HG02678 (cell line): ENCODE data around the gene GCH1.
"Not testable (repeated sequence)": the region's sequence is repeated elsewhere in the genome, so short reads cannot be mapped to it uniquely, and the experiment has no call there.

ENCODE experiments used
- ATAC-seq: cut with Tn5 transposase; IDR thresholded peaks from one replicate; pipeline ENCODE4 v1.9.1; 2021; ENCODE audit warnings: mild to moderate bottlenecking, moderate library complexity; ENCODE audit not compliant: unreplicated experiment

The GCH1 gene

DNA sequence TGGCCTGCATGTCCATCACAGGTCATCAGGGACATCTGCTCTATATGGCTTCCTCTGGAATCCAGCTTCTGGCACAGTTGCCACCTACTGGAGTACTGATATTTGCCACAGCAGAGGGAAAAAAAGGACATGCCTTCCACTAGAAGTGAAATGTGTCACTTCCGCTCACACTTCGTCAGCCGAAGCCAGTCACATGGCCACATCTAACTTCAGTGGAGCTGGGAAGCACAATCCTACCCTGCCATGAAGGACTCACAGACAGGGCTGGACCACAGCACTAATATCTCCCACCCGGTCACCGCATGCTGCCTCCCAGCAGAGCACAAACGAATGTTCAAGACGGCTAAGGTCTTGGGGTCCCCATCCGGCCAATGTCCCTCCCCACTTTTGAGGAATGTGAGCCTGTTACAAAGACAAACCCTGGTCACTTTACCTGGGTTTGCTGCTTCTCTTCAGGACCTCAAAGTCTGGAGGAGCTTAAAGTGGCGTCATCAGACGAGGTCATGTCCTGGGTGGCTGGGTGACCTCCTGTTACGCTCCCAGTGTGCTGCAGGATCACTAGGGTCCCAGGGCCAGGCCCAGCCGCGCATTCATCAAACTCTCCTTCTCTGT is 98.6 kb downstream of the GCH1 start:
- no peak for ATAC-seq

DNA sequence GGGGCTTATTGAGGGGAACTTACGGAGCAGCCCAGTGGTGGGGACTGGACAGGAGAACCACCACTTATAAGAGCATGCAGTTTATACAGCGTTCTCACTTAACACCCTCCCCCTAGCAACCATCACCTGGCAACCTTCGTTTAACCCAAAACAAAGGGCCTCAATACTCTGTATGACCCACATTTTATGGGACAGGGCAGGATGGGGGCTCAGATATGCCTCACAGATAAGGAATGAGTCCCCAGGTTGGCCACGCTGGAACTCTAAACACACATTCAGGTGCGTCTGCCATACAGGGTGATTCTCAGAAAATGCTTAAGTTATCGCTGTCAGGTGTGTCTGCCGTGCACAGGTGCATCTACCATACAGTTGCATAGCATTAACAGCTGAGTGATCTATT is 99.2 kb downstream of the GCH1 start:
- ATAC-seq = no peak

DNA sequence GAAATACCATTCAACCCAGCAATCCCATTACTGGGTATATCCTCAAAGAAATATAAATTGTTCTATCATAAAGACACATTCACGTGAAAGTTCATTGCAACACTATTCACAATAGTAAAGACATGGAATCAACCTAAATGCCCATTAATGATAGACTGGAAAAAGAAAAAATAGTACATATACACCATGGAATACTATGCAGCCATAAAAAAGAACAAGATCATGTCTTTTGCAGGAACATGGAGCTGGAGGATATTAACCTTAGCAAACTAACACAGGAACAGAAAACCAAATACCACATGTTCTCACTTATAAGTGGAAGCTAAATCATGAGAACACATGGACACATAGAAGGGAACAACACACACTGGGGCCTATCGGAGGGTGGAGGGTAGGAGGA is 101.1 kb downstream of the GCH1 start:
- ATAC-seq = not testable (repeated sequence)

DNA sequence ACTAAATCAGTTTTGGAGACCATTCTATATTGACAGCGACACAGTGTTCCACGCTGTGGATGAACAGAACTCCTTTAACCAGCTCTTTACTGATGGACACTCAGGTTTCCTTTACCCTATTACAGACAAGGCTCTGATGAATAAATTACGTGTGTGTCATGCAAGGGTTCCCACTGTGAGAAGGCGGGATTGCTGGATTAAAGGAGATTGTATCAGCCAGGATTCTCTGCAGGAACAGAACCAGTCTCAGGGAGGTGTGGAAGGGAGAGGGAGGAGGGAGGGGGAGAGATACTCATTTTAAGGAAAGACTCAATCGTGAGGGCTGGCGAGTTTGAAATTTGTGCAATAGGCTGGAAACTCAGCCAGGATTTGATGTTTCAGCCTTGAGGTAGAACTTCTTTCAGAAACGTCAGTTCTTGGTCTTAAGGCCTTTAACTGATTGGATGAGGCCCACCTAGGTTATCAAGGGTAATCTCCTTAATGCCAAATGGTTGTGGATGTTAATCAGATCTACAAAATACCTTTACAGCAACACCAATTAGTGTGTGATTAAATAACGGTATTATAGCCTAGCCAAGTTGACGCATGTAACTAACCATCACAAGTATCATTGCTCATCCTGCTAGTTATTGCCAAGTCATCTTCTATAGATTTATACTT is 104.0 kb downstream of the GCH1 start:
- no peak for ATAC-seq

DNA sequence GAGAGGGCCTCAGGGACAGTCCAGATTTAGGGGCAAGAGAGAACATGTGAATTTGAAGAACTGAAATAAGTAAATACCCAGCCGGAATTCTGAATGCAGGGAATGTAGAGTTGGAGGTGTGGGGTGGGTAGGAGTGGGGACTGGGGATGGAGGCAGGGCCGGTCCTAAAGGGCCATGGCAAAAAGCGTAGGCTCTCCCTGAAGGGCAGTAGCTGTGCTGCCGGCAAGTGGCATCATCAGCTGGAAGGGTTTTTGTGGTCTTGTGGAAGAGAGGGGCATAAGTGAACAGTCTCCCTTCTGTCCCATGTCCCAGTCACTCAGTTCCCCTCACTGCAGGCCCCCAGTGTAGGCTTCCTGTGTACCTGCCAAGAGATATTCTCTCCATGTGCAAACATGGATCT is 104.6 kb downstream of the GCH1 start:
- ATAC-seq = no peak

DNA sequence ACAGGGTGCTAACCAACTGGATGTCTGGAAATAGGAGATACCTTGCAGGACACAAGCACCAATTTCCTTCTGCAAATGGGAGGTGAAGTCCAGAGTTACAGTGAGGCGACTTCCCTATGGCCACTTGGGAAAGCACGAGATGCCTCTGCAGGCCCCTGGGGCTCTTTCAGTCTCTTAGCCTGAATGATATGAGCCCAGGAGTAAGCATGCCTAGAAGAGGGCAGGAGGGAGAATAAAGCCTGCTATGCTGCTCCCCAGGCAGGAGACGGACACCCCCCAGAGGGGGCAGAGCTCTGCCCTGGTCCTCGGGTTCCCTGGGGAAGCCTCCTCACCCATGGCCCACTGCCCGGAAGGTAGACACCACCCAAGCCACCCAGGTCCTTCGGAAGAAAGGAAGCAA is 105.1 kb downstream of the GCH1 start:
- ATAC-seq = no peak

DNA sequence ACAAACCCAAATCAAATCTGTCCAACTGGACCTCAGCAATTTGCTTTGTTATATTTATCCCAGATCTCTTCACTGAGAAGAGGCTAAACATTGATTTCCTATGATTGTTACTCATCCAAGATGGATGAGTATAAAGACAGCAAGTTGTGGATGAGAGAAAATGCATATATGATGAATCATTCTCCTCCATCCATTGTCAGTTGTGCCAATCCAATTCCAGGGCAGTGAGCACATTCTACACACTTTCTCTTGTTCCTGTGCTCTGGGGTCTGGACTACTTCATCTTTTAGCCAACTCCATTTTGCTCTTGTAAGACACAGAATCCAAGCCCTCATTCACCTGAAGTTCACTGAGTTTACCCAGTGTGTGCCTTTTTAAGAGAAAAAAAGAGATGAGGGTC is 105.7 kb downstream of the GCH1 start:
- ATAC-seq = no peak

DNA sequence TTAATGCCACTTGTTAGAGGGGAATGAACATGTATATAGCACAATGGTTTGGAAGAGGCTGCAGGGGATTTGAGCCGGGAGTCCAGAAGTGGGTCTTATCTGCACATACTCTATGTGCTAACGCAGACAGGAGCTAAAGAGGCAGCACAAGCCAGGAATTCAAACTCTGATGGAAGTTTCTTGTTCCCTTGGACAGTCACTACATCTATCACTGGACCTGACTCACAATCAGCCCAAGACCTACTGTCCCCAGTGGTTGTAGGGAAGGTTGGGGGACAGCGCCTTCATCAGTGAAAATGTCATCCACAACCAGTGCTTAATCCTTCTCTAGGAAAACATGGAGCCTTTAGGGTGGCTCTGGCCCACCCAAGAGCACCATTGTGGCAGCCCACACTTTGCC is 107.8 kb downstream of the GCH1 start:
- no peak for ATAC-seq

DNA sequence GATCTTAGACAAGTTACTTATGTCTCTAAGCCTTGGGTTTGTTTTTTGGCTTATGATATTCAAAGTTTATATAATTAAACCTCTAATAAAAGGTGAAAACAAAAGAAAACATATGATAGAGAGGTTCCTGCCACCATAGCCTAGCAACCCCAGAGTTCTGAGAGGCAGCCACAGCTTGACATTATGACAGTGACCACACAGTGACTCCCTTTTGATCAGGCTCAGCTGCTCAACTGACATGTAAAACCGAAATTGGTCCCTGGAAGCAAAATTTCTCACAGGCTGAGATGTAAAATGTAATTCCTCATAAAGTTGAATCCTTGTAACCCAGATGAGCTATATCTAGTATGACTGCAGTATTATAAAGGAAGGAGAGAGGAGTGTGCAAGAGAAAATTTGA is 108.5 kb downstream of the GCH1 start:
- no peak for ATAC-seq

DNA sequence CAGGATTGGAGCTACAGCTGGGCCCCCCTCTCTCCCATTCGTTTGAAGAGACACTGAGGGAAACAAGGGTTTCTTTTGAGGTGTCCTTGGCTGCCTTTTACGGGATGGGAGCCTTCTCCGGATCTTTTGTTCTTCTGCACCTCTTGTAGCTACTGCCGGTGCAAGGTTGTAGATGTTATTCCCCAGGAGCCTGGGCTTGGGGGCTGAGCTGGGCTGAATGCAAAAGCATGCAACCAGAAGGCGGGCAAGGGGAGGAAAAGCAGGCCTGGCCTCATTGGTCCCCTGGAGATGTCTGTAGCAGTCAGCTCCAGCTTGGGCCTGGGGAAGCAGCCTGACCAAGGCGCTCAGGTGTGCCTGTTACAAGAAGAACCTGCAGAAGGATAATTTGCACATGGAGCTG is 110.3 kb downstream of the GCH1 start:
- ATAC-seq = no peak
